Bronchial epithelial cell (primary cell): ENCODE measurements around the gene BMERB1. TPM values are rescaled to one million over a fixed set of nuclear protein-coding genes. Genes with fewer than 3 reads are reported as not detected.

Source experiments
- DNase-seq: peaks from one replicate; pipeline ENCODE4 v3.0.0-alpha.2; 2010; ENCODE audit warnings: low read depth
- FAIRE-seq: peaks from 2 replicates; lab custom pipeline; 2011; peaks lifted over from hg19 to GRCh38; lab: Jason Lieb, UNC
- H3K27me3 ChIP-seq: 2 replicates; pipeline ENCODE4 v1.5.1; 2011; ENCODE audit warnings: low read length; ENCODE audit not compliant: control insufficient read depth, insufficient read depth
- H3K36me3 ChIP-seq: 2 replicates; pipeline ENCODE4 v1.5.1; 2011; ENCODE audit warnings: low read length; ENCODE audit not compliant: control insufficient read depth, insufficient read depth
- H3K4me3 ChIP-seq: 2 replicates; pipeline ENCODE4 v1.5.1; 2011; ENCODE audit warnings: mild to moderate bottlenecking, low read depth, low read length, control low read depth
- total RNA-seq: library from RNA; depleted of rRNA; stranded (reverse); fragments of >200 nt; gene quantifications from 2 replicates; pipeline ENCODE4 v1.2.1, GENCODE V29; 2014
- TF ChIP-seq, protein P1 (sequence below): IDR thresholded peaks from 2 replicates; pipeline ENCODE4 v1.5.1; 2011; ENCODE audit warnings: mild to moderate bottlenecking, moderate library complexity, low read length, control low read depth, inconsistent platforms; ENCODE audit not compliant: insufficient read depth, severe bottlenecking

Gene BMERB1
- total RNA-seq, 1 donor from 2014 or later, result 8.4 TPM

DNA sequence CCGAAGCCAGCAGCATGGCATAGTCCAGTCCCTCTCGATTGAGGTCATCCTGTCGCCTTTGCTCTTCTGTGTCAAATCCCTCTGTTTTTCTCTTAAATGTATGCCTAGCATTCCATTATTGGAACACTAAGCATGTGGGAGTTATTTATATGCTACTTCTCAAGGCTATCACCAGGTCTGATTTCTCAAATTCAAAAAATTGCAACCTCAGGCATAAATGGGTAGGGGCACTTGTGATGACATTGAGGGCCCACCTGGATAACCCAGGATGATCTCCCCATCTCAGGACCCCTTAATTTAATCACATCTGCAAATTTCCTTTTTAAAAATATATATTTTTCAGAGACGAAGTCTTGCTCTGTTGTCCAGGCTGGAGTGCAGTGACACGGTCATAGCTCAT, 95.7 kb downstream of the BMERB1 start:
- no peaks in the 10 kb centered on the region for H3K27me3 ChIP-seq
- H3K4me3 ChIP-seq, result no peak overlapping the region
- TF ChIP-seq, protein P1, sequence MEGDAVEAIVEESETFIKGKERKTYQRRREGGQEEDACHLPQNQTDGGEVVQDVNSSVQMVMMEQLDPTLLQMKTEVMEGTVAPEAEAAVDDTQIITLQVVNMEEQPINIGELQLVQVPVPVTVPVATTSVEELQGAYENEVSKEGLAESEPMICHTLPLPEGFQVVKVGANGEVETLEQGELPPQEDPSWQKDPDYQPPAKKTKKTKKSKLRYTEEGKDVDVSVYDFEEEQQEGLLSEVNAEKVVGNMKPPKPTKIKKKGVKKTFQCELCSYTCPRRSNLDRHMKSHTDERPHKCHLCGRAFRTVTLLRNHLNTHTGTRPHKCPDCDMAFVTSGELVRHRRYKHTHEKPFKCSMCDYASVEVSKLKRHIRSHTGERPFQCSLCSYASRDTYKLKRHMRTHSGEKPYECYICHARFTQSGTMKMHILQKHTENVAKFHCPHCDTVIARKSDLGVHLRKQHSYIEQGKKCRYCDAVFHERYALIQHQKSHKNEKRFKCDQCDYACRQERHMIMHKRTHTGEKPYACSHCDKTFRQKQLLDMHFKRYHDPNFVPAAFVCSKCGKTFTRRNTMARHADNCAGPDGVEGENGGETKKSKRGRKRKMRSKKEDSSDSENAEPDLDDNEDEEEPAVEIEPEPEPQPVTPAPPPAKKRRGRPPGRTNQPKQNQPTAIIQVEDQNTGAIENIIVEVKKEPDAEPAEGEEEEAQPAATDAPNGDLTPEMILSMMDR, result no peak
- no peaks in the 10 kb centered on the region for H3K36me3 ChIP-seq
- DNase-seq (no peak), FAIRE-seq (no peak)

DNA sequence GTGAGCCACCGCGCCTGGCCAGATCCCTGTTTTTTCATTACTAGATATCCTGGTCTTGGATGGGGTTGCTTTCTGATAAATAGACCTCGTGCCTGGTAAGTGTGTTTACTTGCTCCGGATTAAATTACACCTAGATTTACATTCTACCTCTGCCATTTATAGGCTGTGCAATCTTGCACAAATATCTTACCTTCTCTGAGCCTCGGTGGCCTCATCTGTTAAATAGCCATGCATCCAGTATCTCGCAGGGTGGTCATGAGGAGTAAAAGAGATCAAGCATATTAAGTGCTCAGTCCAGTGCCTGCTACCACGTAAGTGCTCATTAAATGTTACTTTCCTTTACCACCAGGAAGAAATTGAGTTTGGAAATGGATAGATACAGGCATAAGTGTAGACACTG, 98.4 kb downstream of the BMERB1 start:
- FAIRE-seq, result no peak
- TF ChIP-seq, protein P1, result no peak

DNA sequence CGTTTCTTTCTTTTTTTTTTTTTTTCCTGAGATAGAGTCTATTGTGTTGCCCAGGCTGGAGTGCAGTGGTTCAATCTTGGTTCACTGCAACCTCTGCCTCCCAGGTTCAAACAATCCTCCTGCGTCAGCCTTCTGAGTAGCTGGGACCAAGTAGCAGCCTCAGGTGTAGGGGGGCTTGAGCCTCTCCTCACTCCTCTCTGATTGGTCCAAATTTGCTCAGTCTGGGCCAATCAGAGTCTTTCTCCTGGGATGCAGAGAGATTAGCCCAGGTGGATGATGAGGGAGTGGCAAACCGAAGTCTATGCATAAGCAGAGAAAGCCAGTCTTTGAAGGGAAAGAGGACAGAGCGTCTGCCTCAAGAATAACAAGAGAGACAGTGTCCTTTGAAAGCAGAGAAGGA, 99.0 kb downstream of the BMERB1 start:
- TF ChIP-seq, protein P1, result no peak
- DNase-seq (no peak), FAIRE-seq (no peak)
- H3K36me3 ChIP-seq, result no peaks in the 10 kb centered on the region
- H3K4me3 ChIP-seq, result no peak overlapping the region
- no peaks in the 10 kb centered on the region for H3K27me3 ChIP-seq

More for the DNA sequence above, 98.4 kb downstream of the BMERB1 start:
- Histone ChIP-seq H3K36me3 (no peaks in the 10 kb centered on the region), H3K4me3 (no peak overlapping the region), H3K27me3 (no peaks in the 10 kb centered on the region)
- DNase-seq, result no peak

DNA sequence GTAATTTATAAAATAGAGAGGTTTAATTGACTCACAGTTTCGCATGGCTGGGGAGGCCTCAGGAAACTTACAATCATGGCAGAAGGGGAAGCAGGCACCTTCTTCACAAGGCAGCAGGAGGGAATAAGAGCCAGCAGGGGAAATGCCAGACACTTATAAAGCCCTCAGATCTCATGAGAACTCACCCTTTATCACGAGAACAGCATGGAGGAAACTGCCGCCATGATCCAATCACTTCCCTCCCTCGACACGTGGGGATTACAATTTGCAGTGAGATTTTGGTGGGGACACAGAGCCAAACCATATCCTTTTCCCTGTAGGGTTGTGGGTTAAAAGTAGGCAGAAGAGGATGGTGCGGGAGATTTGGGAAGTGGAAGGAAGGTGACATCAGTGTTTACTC, 101.4 kb downstream of the BMERB1 start:
- Histone ChIP-seq H3K27me3 (no peaks in the 10 kb centered on the region), H3K36me3 (no peaks in the 10 kb centered on the region), H3K4me3 (no peak overlapping the region)
- TF ChIP-seq, protein P1, result no peak
- FAIRE-seq (no peak), DNase-seq (no peak)

DNA sequence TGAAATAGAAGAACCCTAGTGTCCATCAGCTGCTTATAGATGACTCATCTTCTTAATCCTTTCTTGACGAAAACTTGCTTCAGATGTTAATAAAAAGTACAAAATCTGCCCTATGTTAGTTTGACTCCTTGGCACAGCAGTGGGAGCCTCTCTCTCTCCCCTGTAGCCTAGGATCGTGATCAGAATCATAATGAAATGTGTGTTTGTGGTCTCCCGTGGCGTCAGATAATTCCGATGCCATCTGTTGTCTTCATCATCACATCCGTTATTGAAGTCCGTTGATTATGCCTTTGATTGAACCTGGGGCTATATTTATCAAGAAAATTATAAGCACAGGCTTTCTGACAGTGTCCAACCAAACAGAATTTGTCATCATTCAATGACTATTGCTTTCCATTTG, 102.5 kb downstream of the BMERB1 start:
- TF ChIP-seq, protein P1, result no peak
- FAIRE-seq, result no peak
- Histone ChIP-seq H3K4me3 (no peak overlapping the region), H3K36me3 (no peaks in the 10 kb centered on the region), H3K27me3 (no peaks in the 10 kb centered on the region)
- no peak for DNase-seq

DNA sequence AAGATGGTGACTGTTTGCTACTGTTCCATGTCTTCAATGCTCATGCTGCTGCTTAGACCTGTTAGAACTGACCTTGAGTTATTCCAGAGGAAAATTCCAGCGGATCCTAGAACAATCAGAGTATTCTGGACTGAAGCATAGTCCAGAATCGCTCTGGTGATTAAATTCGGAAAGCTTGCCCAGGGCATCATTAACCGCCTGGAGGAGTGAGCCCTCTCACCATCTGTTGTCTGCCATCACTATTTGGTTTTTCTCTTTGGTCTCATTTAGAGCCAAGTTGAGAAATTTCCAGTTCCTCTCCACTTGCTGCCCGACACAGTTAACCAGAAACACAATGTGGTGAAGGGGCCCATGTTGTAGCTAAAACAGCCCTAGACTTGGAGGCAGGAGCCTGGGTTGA, 104.1 kb downstream of the BMERB1 start:
- TF ChIP-seq, protein P1, result no peak
- Histone ChIP-seq H3K4me3 (no peak overlapping the region), H3K27me3 (no peaks in the 10 kb centered on the region), H3K36me3 (no peaks in the 10 kb centered on the region)
- FAIRE-seq (no peak), DNase-seq (no peak)
